Endothelial cell (in vitro differentiated cells): ENCODE results near the gene SYTL2. TPM values are rescaled to one million over a fixed set of nuclear protein-coding genes. Genes with fewer than 3 reads are reported as not detected.

Source experiments
- DNase-seq: peaks from one replicate; pipeline ENCODE4 v3.0.0; 2021; ENCODE audit warnings: low spot score
- H3K27ac Mint-ChIP-seq: one replicate; pipeline ENCODE4 v1.8.0; 2021; ENCODE audit warnings: mixed read lengths, inconsistent platforms; ENCODE audit not compliant: unreplicated experiment
- H3K27me3 Mint-ChIP-seq: one replicate; pipeline ENCODE4 v1.8.0; 2021; ENCODE audit warnings: mild to moderate bottlenecking, moderate library complexity, mixed read lengths, inconsistent platforms; ENCODE audit not compliant: unreplicated experiment
- H3K36me3 Mint-ChIP-seq: one replicate; pipeline ENCODE4 v1.8.0; 2021; ENCODE audit warnings: mild to moderate bottlenecking, low read depth, mixed read lengths, inconsistent platforms; ENCODE audit not compliant: unreplicated experiment
- H3K4me1 Mint-ChIP-seq: one replicate; pipeline ENCODE4 v1.8.0; 2021; ENCODE audit warnings: mild to moderate bottlenecking, mixed read lengths, inconsistent platforms; ENCODE audit not compliant: unreplicated experiment
- H3K4me3 Mint-ChIP-seq: one replicate; pipeline ENCODE4 v1.8.0; 2021; ENCODE audit warnings: mild to moderate bottlenecking, mixed read lengths, inconsistent platforms; ENCODE audit not compliant: unreplicated experiment
- H3K9me3 Mint-ChIP-seq: one replicate; pipeline ENCODE4 v1.8.0; 2021; ENCODE audit warnings: mixed read lengths, inconsistent platforms; ENCODE audit not compliant: unreplicated experiment
- CTCF ChIP-seq: fragments of 200-600 bp; sonication (generic); IDR thresholded peaks from one replicate; pipeline ENCODE4 v1.5.0; 2021; ENCODE audit warnings: antibody characterized with exemption; ENCODE audit not compliant: unreplicated experiment
- total RNA-seq: library from RNA; stranded (reverse); fragmentation: NEBNext Ultra II Directional; extraction: Animal tissue kit (Norgen Biotek cat#: 25700); gene quantifications from one replicate; pipeline ENCODE4 v1.2.1, GENCODE V29; 2021; ENCODE audit not compliant: unreplicated experiment

SYTL2 gene
- total RNA-seq, 1 donor from 2014 or later: 4.0 TPM

DNA sequence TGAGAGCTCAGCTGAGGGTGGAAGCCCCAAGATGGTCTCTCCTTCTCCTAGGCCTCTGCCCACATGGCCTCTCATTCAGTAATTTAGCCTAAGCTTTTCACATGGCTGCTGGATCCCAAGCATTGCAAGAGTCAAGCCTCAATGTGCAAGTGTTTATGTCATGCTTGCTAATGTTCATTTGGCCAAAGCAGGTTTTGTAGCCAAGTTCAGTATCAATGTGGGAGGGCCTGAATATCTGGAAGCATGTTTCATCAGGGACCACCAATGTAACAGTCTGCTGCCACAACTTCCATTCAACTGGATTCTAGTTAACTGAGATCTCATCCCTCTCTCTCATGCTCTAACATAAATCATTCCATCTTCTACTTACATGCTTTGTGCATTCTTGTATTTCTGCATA lies 8.5 kb upstream of the SYTL2 start:
- no peak for DNase-seq
- Mint-ChIP-seq H3K9me3 (no peaks in the 10 kb centered on the region), H3K36me3 (no peaks in the 10 kb centered on the region), H3K4me3 (no peak overlapping the region), H3K27ac (no peak overlapping the region), H3K27me3 (no peaks in the 10 kb centered on the region), H3K4me1 (peaks cover 6% of the 10 kb centered on the region)
- TF ChIP-seq CTCF: no peak

GRCh38 chr11:85815186-85815931 lies 4.4 kb upstream of the SYTL2 start:
- no peak overlapping the region for H3K27ac Mint-ChIP-seq
- H3K4me1 Mint-ChIP-seq: peaks cover 9% of the 10 kb centered on the region
- no peaks in the 10 kb centered on the region for H3K9me3 Mint-ChIP-seq
- no peak for DNase-seq
- no peaks in the 10 kb centered on the region for H3K36me3 Mint-ChIP-seq
- H3K27me3 Mint-ChIP-seq: peaks cover 5% of the 10 kb centered on the region
- TF ChIP-seq CTCF: no peak
- no peak overlapping the region for H3K4me3 Mint-ChIP-seq

GRCh38 chr11:85813721-85814120 lies 2.8 kb upstream of the SYTL2 start:
- Mint-ChIP-seq H3K9me3 (no peaks in the 10 kb centered on the region), H3K4me3 (no peak overlapping the region)

GRCh38 chr11:85811624-85812023 lies 683 bp upstream of the SYTL2 start:
- no peaks in the 10 kb centered on the region for H3K36me3 Mint-ChIP-seq
- H3K4me3 Mint-ChIP-seq: peak overlapping the region; percentile 88
- no peaks in the 10 kb centered on the region for H3K9me3 Mint-ChIP-seq
- no peak for DNase-seq
- H3K27me3 Mint-ChIP-seq: peaks cover 10% of the 10 kb centered on the region
- no peak for TF ChIP-seq CTCF
- peak overlapping the region; percentile 24 for H3K27ac Mint-ChIP-seq
- H3K4me1 Mint-ChIP-seq: peaks cover 13% of the 10 kb centered on the region

More at GRCh38 chr11:85813721-85814120, 2.8 kb upstream of the SYTL2 start:
- H3K36me3 Mint-ChIP-seq: no peaks in the 10 kb centered on the region
- no peak for TF ChIP-seq CTCF
- peaks cover 10% of the 10 kb centered on the region for H3K27me3 Mint-ChIP-seq
- H3K4me1 Mint-ChIP-seq: peaks cover 13% of the 10 kb centered on the region
- DNase-seq: no peak
- H3K27ac Mint-ChIP-seq: no peak overlapping the region

GRCh38 chr11:85810521-85810870 lies 445 bp downstream of the SYTL2 start:
- Mint-ChIP-seq H3K4me1 (peaks cover 13% of the 10 kb centered on the region), H3K4me3 (peak overlapping the region; percentile 84), H3K27me3 (peaks cover 10% of the 10 kb centered on the region), H3K27ac (no peak overlapping the region), H3K36me3 (no peaks in the 10 kb centered on the region), H3K9me3 (no peaks in the 10 kb centered on the region)
- no peak for TF ChIP-seq CTCF
- DNase-seq: peak; percentile 15
